ENCODE data around the gene FBXO39. TPM values are rescaled to one million over a fixed set of nuclear protein-coding genes. Genes with fewer than 3 reads are reported as not detected.
"Not testable (repeated sequence)": the region's sequence is repeated elsewhere in the genome, so short reads cannot be mapped to it uniquely, and the experiment has no call there.

Gene FBXO39
- total RNA-seq, 4 donors from 2014 or later: 0.91 to 1.5 (median 1.0) TPM; not detected in 1

DNA sequence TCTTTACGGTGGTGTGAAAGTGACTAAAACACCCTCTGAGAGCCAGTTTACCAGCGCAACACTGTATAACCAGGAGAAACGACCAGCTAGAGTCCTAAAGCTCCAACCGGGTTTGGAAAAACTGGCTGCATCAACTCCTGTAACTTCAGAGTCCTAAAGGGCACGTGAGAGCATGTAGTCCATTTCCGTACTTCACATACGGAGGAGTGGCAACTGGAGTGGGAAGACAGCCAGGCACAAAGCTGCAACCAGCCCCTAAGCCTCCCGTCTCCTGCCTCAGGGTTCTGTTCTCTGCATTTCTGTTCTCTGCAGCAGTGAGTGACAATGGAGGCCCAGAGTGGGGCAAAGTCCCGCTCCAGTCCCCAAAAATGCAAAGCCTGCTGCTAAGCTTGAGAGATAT lies 36.3 kb downstream of the FBXO39 start:
- H3K9me3 ChIP-seq: no peaks in the 10 kb centered on the region
- H3K36me3 ChIP-seq: no peaks in the 10 kb centered on the region
- no peaks in the 10 kb centered on the region for H3K4me1 ChIP-seq
- no peak overlapping the region for H3K27ac ChIP-seq
- H3K27me3 ChIP-seq: peaks cover 5% of the 10 kb centered on the region
- no peak for DNase-seq (ENCODE audit: low spot score in 2 of 2)
- WGBS: 41% methylated on average over 9 of the region's 9 CpGs
- no peak overlapping the region for H3K4me3 ChIP-seq
- no peak for TF ChIP-seq EP300 (IDR thresholded peaks at IDR 0.05)
- TF ChIP-seq, protein P1, sequence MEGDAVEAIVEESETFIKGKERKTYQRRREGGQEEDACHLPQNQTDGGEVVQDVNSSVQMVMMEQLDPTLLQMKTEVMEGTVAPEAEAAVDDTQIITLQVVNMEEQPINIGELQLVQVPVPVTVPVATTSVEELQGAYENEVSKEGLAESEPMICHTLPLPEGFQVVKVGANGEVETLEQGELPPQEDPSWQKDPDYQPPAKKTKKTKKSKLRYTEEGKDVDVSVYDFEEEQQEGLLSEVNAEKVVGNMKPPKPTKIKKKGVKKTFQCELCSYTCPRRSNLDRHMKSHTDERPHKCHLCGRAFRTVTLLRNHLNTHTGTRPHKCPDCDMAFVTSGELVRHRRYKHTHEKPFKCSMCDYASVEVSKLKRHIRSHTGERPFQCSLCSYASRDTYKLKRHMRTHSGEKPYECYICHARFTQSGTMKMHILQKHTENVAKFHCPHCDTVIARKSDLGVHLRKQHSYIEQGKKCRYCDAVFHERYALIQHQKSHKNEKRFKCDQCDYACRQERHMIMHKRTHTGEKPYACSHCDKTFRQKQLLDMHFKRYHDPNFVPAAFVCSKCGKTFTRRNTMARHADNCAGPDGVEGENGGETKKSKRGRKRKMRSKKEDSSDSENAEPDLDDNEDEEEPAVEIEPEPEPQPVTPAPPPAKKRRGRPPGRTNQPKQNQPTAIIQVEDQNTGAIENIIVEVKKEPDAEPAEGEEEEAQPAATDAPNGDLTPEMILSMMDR (IDR thresholded peaks at IDR 0.05): no peak
- TF ChIP-seq POLR2A (IDR thresholded peaks at IDR 0.05): no peak
- no peak for TF ChIP-seq POLR2AphosphoS5 (IDR thresholded peaks at IDR 0.05)

DNA sequence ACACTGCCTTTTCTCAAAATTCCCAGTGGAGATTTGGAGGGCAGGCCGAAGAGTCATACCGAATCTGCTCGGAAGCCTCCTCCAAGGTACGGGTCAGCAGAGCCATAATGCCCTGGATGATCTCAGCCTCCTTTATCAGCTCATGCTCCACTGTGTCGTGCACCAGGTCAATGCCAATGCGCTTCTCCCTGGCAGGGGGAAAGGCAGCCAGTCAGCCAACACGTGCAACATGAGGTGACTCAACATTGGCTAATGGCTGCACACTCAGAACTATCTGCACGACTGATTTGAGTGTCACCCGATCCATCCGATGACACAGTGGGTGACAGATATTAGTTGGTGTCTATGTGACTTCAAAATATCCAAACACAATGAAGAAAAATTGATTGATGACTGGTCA lies 39.8 kb downstream of the FBXO39 start:
- no peak overlapping the region for H3K27ac ChIP-seq
- no peaks in the 10 kb centered on the region for H3K36me3 ChIP-seq
- no peaks in the 10 kb centered on the region for H3K4me1 ChIP-seq
- H3K4me3 ChIP-seq: no peak overlapping the region
- no peak for DNase-seq (ENCODE audit: low spot score in 2 of 2)
- H3K27me3 ChIP-seq: peaks cover 5% of the 10 kb centered on the region
- 90% methylated on average over 9 of the region's 10 CpGs for WGBS
- no peak for TF ChIP-seq EP300 (IDR thresholded peaks at IDR 0.05)
- TF ChIP-seq, protein P1 (IDR thresholded peaks at IDR 0.05): no peak
- TF ChIP-seq POLR2A (IDR thresholded peaks at IDR 0.05): no peak
- TF ChIP-seq POLR2AphosphoS5 (IDR thresholded peaks at IDR 0.05): no peak
- peaks cover 3% of the 10 kb centered on the region for H3K9me3 ChIP-seq

DNA sequence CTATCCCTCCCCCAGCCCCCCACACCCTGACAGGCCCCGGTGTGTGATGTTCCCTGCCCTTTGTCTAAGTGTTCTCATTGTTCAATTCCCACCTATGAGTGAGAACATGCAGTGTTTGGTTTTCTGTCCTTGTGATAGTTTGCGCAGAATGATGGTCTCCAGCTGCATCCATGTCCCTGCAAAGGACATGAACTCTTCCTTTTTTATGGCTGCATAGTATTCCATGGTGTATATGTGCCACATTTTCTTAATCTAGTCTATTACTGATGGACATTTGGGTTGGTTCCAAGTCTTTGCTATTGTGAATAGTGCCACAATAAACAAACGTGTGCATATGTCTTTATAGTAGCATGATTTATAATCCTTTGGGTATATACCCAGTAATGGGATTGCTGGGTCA lies 40.4 kb downstream of the FBXO39 start:
- not testable (repeated sequence) for H3K27ac ChIP-seq; H3K27me3 ChIP-seq; H3K9me3 ChIP-seq; H3K36me3 ChIP-seq; H3K4me3 ChIP-seq; H3K4me1 ChIP-seq; DNase-seq (ENCODE audit: low spot score in 2 of 2)
- WGBS: 88% methylated on average over 3 of the region's 3 CpGs

DNA sequence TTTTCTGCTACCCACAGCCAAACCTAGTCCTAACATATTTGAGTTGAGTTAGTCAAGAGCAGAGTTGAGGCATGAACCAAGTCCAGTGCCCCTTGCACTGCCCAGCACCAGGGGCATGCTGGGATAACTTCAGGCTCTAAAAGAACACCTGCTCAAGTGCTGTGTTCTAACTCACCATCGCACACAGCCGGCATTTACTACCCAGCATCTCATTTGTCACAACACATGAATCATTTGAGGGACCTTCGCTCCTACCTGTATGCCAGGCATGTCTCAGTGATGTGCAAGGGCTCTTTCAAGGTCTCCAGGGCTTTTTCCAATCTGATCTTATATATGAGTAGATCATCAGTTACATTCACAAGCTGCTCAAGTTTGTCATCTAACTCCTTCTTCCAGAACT lies 42.9 kb downstream of the FBXO39 start:
- Histone ChIP-seq H3K4me1 (no peaks in the 10 kb centered on the region), H3K9me3 (peaks cover 3% of the 10 kb centered on the region), H3K27ac (no peak overlapping the region), H3K36me3 (no peaks in the 10 kb centered on the region), H3K4me3 (no peak overlapping the region), H3K27me3 (no peaks in the 10 kb centered on the region)
- WGBS: 82% methylated on average over 3 of the region's 3 CpGs
- DNase-seq (ENCODE audit: low spot score in 2 of 2): no peak
- TF ChIP-seq, protein P1 (IDR thresholded peaks at IDR 0.05): no peak
- TF ChIP-seq POLR2AphosphoS5 (IDR thresholded peaks at IDR 0.05) (no peak), EP300 (IDR thresholded peaks at IDR 0.05) (no peak), POLR2A (IDR thresholded peaks at IDR 0.05) (no peak)

DNA sequence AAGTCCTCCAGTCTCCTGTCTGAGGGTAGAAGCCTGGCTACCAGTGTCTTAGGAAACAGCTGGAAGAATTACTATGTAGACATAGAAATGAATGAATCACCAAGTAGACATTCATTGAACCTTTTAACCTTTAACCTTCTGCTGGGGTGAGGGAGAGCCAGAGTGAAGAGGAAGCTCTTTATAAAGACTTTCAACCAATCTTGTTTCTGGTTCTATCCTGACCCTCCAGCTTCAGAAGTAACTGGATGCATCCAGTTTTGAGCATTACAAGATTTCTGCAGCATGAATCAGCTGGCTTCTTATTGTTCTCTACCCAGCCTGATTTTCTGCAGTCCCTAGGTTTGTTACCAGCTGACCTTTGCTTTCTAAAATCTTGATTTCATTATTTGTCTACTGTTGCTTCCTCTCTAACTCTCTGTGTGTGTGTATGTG lies 47.0 kb downstream of the FBXO39 start:
- DNase-seq (ENCODE audit: low spot score in 2 of 2): no peak
- no peak overlapping the region for H3K4me3 ChIP-seq
- no peaks in the 10 kb centered on the region for H3K36me3 ChIP-seq
- H3K27me3 ChIP-seq: no peaks in the 10 kb centered on the region
- peaks cover 3% of the 10 kb centered on the region for H3K9me3 ChIP-seq
- H3K27ac ChIP-seq: no peak overlapping the region
- no peak for TF ChIP-seq EP300 (IDR thresholded peaks at IDR 0.05)
- TF ChIP-seq POLR2A (IDR thresholded peaks at IDR 0.05): no peak
- TF ChIP-seq POLR2AphosphoS5 (IDR thresholded peaks at IDR 0.05): no peak
- TF ChIP-seq, protein P1 (IDR thresholded peaks at IDR 0.05): no peak
- H3K4me1 ChIP-seq: no peaks in the 10 kb centered on the region

DNA sequence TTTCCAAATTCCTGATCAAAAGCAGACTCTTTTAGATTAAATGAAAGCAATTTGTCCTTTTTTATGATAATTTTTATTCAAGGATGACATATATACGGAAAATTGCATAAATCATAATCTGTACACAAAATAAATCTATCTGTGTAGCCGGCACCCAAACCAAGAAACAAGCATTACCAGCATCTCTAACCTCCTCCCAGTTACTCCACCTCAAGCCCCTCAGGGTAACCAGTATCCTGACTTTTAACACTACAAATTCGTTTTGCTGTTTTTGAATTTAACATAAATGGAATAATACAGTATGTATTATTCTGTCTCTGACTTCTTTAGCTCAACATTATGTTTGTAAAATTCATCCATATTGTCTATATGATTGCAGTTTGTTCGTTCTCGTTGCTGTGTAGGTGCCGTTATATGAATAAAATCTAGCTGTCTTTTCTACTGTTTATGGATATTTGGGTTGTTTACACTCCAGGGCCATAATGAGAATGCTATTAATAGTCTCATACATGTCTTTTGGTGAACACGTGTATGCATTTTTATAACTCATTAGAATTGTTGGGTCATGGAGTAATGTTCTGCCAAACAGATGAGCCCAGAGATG lies 54.5 kb downstream of the FBXO39 start:
- Histone ChIP-seq H3K9me3 (no peaks in the 10 kb centered on the region), H3K36me3 (no peaks in the 10 kb centered on the region), H3K4me3 (no peak overlapping the region), H3K27ac (no peak overlapping the region), H3K4me1 (peaks cover 13% of the 10 kb centered on the region), H3K27me3 (peaks cover 48% of the 10 kb centered on the region)
- no peak for DNase-seq (ENCODE audit: low spot score in 2 of 2)
- WGBS: 46% methylated on average over 7 of the region's 7 CpGs
- no peak for TF ChIP-seq POLR2AphosphoS5 (IDR thresholded peaks at IDR 0.05)
- no peak for TF ChIP-seq EP300 (IDR thresholded peaks at IDR 0.05)
